Right lung (tissue), 5 donors: ENCODE measurements around the gene BMPR1A. TPM values are rescaled to one million over a fixed set of nuclear protein-coding genes. Genes with fewer than 3 reads are reported as not detected.

Experiments used
- DNase-seq, 2 donors: peaks; one replicate each; pipeline ENCODE4 v3.0.0-alpha.2; 2013
- polyA plus RNA-seq, 5 donors: library from polyadenylated mRNA; unstranded; fragments of 120-200 nt; gene quantifications; one replicate each; pipeline versions ENCODE4 v1.2.1 to v1.2.3, GENCODE V29; 2013; ENCODE audit warnings: inconsistent platforms in 1 of 5, low replicate concordance in 1 of 5; ENCODE audit not compliant: insufficient read length in 5 of 5, insufficient read depth in 1 of 5

Gene BMPR1A
- polyA plus RNA-seq, 5 donors, result 53.2 to 90.9 (median 75.3) TPM

- DNase-seq, result no peak
Observed at GRCh38 chr10:86758189-86759072, 2.0 kb downstream of the BMPR1A start.

- DNase-seq, result no peak
Observed at GRCh38 chr10:86759073-86759672, 2.8 kb downstream of the BMPR1A start.

DNA sequence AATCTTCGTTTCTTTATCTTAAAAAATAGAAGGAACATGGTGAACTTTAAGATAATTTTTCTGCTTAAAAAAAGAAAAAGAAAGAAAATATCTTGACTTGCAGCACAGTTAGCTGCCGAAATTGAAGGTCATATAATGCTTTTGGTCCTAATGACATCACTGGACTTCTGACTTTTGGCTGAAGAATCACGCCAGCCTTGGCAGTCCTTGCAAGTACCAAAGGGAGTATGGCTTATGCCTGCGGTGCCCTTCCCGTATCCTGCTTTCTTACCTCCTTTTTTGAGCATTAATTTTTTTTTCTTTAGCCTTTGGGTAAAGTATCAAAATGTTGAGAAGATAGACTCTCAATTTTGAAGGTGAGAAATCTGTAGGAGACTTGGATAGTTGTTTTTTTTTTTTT lies 7.0 kb downstream of the BMPR1A start:
- DNase-seq, result no peak

DNA sequence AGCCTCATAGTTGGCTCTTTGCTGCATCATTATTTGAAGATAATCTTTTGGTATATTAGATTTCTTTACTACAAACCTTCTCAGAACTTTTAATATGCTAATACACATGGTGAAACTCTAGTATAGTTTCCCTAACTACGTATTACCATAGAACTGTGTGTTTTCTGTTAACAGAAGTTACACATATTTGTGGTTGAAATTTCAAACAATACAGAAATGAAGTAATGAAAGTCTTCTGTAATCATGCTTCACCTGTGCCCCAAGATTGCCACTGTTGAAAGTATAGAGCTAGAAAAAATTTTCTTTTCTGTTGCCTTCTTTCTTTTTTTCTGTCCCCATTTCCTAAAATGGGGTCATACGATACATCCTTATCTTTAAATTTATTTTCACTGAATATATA lies 9.1 kb downstream of the BMPR1A start:
- no peak for DNase-seq

DNA sequence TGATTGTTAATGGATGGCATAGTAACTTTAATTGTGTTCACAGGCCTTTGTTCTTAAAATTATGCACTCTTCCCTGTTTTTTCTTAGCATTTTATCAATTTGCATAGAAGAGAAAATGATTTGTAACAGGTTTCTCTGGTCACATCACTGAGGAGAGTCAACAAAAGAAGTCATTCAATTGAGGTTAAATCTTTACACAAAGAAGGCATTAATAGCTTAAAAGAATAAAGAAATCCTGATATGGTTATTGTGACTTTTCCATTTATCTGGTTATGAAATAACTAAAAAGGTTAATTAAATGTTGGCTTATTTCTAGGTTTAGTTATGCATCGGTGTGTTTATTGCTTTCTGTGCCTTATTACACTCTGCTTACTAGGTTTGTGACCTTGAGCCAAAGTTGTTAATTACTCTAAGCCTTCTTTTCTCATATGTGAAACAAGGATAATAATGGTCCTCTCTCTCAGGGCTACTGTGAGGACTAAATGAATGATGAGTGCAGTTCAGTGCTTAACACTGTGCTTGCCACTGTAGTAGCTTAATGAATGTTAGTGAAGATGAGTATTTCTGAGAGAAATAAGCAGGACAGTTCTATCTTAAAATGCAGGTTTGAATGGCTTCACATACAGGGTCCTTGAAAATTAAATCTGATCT lies 12.1 kb downstream of the BMPR1A start:
- no peak for DNase-seq

GRCh38 chr10:86769991-86770390 lies 13.6 kb downstream of the BMPR1A start:
- no peak for DNase-seq

GRCh38 chr10:86770412-86770960 lies 14.1 kb downstream of the BMPR1A start:
- no peak for DNase-seq

DNA sequence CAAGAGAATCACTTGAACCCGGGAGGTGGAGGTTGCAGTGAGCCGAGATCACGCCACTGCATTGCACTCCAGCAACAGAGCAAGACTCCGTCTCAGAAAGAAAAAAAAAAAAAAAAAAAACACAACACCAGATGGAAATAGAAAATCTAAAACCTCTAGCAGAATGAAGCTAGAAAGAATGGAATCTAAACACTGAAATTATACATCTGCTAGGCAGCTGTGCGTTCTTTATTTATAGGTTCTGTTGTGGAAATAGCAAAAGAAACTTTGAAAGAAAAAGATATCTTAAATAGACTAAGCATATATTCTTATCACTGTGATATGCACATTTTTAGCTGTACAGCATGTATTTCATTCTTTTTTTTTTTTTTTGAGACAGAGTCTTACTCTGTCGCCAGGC lies 17.1 kb downstream of the BMPR1A start:
- peak; percentile 35 to 55 for DNase-seq

- no peak for DNase-seq
Observed at GRCh38 chr10:86775056-86775869, 18.8 kb downstream of the BMPR1A start.

- no peak for DNase-seq
Observed at GRCh38 chr10:86775870-86776180, 19.4 kb downstream of the BMPR1A start.

- DNase-seq, result no peak
Observed at GRCh38 chr10:86779220-86780017, 23.0 kb downstream of the BMPR1A start.

DNA sequence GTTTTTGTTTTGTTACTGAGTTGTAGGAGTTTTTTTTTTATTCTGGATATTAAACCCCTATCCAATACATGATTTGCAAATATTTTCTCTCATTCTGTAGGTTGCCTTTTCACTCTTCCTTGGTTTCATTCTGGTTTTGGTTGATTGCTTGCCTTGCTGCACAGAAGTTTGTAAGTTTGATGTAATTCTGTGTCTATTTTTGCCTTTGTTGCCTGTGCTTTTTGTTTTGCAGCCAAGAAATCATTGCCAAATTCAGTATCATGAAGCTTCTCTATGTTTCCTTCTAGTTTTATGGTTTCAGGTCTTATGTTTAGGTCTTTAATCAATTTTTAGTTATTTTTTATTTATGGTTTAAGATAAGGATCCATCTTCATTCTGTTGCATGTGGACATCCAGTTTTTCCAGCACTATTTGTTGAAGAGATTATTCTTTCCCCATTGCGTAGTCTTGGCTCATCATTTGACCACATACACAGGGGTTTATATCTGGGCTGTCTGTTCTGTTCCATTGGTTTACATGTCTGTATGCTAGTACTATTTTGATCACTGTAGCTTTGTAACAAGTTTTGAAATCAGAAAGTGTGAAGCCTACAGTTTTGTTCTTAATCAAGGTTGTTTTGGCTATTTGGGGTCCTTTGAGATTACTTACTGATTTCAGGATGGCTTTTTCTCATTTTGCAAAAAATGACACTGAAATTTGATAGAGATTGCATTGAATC lies 26.4 kb downstream of the BMPR1A start:
- DNase-seq, result no peak

DNA sequence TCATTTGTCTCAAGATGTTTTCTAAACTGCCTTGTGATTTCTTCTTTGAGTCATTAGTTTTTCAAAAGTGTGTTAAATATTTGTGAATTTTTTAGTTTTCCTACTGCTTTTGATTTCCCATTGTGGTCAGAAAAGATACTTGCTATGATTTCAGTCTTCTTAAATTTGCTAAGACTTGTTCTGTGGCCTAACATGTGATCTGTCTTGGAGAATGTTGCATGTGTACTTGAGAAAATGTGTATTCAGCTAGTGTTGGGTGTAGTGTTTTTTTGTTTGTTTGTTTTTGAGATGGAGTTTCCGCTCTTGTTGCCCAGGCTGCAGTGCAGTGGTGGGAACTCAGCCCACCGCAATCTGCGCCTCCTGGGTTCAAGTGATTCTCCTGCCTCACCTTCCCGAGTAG lies 28.6 kb downstream of the BMPR1A start:
- DNase-seq, result no peak

- no peak for DNase-seq
Observed at GRCh38 chr10:86785968-86786367, 29.5 kb downstream of the BMPR1A start.

DNA sequence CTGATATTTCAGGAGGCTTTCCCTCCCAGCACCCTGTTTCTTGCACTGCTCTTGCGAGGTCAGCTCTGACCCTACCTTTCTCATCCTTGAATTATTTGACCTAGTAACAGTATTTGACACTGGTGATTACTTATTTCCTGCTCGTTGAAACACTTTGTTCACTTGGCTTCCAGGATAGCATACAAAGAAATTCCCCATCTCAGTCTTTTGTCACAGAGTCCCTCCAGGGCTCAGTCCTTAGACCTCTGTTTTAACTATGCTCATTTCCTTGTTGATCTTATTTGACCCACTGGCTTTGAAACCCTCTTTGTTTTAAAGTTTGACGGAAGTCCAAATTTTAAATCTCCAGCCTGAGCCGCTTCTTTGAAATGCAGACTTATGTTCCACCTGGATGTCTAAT lies 29.9 kb downstream of the BMPR1A start:
- DNase-seq, result no peak

DNA sequence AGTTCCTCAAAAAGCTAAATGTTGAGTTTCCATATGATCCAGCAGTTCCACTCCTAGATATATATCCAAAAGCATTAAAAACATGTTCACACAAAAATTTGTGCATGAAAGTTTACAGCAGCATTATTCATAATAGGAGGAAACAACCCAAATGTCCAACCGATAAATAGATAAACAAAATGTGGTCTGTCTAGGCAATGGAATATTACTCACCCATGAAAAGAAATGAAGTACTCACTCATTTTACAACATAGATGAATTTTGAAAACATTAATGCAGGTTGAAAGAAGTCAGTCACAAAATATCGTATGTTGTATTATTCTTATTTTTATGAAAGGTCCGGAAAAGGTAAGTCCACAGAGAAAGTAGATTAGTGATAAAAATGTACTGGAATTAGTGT lies 34.0 kb downstream of the BMPR1A start:
- DNase-seq, result no peak

DNA sequence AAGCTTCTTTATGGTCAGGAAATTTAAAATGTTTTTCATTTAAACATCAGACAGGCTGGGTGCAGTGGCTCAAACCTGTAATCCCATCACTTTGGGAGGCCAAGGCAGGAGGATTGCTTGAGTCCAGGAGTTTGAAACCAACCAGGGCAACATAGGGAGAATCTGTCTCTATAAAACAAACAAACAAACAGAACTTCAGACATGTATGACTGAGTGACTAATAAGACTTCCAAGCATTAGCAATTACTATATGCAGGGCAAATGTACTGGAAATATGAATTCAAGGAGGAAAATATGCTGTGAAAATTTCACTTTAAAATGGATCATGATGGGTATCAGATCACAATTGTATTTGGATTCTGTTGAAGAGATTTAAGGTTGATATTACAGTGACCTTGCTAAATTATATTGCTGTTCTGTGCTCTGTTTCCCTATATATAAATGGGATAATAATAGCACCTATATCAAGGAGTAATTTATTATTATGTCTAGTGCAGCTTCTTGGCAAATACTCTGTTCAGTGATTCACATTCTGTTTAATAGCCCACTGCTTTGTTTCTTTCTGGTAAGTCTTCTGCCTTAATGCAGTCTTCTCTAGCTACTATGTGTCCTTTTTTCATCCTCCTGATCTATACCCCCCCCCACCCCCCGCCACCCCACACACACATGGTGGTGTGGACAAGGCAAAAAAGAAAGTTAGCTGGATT lies 36.2 kb downstream of the BMPR1A start:
- no peak for DNase-seq

DNA sequence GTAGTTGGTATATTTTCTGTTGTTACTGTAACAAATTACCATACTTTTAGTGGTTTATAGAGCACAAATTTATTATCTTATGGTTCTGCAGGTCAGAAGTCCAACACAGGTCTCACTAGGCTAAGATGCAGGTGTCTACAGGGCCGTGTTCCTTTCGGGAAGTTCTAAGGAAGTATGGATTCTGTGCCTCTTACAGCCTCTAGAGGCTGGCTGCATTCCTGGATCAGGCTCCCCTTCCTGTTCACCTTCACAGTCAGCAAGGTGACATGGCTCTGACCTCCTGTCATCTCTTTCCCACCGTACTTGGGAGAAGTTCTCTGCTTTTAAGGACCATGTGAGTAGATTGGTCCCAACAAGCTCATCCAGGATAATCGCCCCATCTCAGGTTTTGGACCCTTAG lies 37.3 kb downstream of the BMPR1A start:
- no peak for DNase-seq

GRCh38 chr10:86795353-86795752 lies 38.9 kb downstream of the BMPR1A start:
- DNase-seq, result peak in 1 of 2 donors; percentile 25

- DNase-seq, result no peak
Observed at GRCh38 chr10:86798025-86798424, 41.6 kb downstream of the BMPR1A start.
